HG02588 (cell line): ENCODE measurements around the gene ADAMTS17.
"Not testable (repeated sequence)": the region's sequence is repeated elsewhere in the genome, so short reads cannot be mapped to it uniquely, and the experiment has no call there.

Source experiments
- ATAC-seq: cut with Tn5 transposase; IDR thresholded peaks from one replicate; pipeline ENCODE4 v1.9.1; 2021; ENCODE audit warnings: mild to moderate bottlenecking, moderate library complexity; ENCODE audit not compliant: unreplicated experiment

Gene ADAMTS17

GRCh38 chr15:100096248-100096600 is 245.6 kb downstream of the ADAMTS17 start:
- no peak for ATAC-seq

- no peak for ATAC-seq
Observed at GRCh38 chr15:100095541-100096247, 246.1 kb downstream of the ADAMTS17 start.

DNA sequence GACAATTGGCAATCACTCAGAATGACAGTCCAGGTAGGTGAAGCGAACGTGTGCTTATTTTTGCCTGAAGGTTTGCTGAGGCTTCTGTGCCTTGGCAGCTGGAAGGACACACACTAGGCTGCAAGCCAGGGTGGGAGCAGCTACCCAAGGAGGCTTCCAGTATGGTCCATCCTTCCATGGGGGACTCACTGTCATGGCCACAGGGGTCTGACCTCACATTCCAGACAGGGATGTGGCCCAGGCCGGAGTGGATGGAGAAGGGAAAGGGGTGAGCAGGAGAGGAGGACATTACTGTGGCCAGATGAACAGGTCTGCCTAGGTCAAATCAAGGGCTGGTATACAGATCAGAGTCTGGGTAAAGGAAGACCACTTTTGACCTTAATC is 247.7 kb downstream of the ADAMTS17 start:
- no peak for ATAC-seq

GRCh38 chr15:100093211-100094126 is 248.3 kb downstream of the ADAMTS17 start:
- ATAC-seq, result no peak

GRCh38 chr15:100092034-100092433 is 249.7 kb downstream of the ADAMTS17 start:
- no peak for ATAC-seq

GRCh38 chr15:100090411-100090810 is 251.4 kb downstream of the ADAMTS17 start:
- no peak for ATAC-seq

DNA sequence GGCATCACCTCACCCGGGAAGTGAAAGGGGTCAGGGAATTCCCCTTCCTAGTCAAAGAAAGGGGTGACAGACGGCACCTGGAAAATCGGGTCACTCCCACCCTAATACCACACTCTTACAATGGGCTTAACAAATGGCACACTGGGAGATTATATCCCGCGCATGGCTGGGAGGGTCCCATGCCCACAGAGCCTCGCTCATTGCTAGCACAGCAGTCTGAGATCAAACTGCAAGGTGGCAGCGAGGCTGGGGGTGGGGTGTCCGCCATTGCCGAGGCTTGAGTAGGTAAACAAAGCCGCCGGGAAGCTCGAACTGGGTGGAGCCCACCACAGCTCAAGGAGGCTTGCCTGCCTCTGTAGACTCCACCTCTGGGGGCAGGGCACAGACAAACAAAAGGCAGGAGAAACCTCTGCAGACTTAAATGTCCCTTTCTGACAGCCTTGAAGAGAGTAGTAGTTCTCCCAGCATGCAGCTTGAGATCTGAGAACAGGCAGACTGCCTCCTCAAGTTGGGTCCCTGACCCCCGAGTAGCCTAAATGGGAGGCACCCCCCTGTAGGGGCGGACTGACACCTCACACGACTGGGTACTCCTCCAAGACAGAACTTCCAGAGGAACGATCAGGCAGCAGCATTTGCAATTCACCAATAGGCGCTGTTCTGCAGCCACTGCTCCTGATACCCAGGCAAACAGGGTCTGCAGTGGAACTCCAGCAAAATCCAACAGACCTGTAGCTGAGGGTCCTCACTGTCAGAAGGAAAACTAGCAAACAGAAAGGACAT is 257.5 kb downstream of the ADAMTS17 start:
- ATAC-seq, result not testable (repeated sequence)

DNA sequence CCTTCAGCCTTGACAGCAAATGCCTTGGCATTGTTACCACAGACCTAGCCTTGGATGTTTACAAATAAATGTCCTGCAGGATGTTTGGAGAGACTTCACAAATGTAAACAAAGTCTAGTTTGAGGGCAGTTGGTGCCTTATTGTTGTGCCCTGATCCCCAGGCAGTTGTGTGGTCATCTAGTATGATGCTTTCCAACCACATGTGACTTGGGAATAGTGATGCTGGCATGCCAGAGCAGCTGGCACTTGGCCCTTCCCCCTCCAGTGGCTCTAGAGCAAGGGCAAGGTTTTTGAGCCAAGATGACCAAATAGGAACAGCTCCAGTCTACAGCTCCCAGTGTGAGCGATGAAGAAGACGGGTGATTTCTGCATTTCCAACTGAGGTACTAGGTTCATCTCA is 258.2 kb downstream of the ADAMTS17 start:
- ATAC-seq, result no peak

DNA sequence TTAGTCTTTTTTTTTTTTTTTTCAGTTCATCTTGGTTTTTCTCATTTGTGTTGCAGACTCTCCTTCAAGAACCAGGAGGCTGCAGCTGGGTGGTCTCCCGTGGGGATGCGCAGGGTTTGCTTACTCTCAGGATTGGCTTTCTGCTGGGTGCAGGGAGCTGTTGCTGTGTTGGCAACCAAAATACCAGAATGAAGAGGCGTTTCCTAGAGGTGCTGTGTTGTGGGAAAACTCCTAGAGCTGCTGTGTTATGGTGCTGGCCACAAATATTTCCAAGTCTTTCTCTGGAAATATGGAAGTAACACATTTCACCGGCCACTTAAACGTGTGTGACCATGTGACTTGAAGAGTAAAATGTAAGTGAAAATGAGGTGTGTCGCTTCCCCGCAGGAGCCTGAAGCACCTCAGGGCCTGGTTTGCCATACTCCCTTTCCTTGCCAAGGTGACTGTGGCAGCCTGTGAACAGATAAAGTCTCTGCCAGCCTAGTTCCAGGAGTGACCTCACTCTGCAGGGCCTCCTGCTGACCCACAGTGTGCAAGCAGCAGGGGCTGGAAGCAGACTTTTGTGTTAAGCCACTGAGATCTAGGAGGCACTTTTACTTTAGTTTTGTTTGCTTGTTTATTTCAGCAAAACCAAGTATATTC is 258.9 kb downstream of the ADAMTS17 start:
- no peak for ATAC-seq

DNA sequence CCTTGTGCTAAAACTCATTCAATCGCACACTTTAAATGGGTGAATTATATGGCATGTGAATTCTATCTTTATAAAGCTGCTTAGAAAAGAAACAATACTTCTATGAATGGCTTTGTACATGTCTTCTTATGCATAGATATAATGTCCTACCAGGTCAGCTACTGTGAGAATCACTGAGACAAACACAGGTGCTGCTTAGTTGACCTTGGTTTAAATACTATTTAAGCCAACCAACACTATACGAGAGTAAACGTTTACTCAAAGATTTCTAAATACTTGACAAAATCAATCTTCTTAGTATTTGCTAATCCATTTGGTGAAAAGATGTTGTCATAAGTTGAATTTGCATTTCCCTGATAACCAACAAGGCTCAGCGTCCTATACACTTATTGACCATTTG is 260.3 kb downstream of the ADAMTS17 start:
- no peak for ATAC-seq

DNA sequence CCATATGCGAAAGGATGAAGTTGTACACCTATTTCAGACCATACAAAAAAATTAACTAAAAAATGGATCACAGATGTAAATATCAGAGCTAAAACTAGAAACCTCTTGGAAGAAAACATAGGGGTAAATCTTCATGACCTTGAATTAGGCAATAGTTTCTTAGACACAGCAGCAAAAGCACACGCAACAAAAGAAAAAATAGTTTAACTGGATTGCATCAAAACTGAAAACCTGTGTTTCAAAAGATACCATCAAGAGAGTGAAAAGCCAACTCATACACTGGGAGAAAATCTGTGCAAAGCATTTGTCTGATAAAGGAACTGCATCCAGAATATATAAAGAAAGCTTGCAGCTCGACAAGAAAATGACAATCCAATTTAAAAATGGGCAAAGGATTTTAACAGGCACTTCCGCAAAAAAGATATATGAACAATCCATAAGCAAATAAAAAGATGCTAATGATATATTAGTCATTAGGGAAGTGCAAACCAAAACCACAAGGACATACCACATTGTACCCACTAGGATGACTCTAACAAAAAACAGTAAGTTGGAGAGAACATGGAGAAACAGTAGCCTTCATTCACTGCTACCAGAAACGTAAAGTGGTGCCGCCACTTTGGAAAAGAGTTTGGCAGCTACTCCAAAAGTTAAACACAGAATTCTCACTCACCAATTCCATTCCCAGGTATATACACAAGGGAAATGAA is 263.1 kb downstream of the ADAMTS17 start:
- ATAC-seq, result no peak

DNA sequence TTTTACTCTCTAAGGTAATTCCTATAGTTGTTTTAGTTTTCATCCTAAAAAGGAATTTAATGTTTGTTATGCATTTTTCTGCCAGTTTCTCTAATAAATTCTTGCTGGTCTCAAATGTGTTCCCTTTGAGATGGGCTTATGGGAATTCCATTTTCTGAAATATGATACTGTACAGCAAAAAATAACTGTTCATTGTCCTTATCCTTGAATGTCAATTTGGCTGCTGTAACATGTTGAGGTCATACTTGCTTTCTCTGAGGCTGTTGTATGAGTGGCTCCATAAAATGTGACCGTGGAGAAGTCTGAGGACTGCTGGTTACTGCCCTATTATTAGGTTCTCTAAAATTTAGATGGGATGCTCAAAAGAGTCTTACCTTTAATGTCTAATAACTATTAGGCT is 266.5 kb downstream of the ADAMTS17 start:
- ATAC-seq, result no peak

DNA sequence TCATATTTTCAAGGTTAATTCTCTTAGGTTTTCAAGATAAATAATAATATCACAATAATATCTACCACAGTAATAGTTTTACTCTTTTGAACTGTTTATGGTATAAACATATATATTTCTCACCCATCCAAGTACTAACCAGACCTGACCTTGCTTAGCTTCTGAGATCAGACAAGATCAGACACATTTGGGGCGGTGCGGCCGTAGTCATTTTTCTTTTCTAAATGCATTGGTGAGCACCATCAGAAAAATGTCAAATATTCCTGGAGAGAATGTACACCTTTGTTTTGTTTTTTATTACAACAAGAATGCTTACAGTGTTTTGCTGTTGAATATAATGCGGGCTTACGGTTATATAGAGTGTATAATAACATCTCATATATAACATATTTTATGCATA is 267.8 kb downstream of the ADAMTS17 start:
- ATAC-seq, result no peak

DNA sequence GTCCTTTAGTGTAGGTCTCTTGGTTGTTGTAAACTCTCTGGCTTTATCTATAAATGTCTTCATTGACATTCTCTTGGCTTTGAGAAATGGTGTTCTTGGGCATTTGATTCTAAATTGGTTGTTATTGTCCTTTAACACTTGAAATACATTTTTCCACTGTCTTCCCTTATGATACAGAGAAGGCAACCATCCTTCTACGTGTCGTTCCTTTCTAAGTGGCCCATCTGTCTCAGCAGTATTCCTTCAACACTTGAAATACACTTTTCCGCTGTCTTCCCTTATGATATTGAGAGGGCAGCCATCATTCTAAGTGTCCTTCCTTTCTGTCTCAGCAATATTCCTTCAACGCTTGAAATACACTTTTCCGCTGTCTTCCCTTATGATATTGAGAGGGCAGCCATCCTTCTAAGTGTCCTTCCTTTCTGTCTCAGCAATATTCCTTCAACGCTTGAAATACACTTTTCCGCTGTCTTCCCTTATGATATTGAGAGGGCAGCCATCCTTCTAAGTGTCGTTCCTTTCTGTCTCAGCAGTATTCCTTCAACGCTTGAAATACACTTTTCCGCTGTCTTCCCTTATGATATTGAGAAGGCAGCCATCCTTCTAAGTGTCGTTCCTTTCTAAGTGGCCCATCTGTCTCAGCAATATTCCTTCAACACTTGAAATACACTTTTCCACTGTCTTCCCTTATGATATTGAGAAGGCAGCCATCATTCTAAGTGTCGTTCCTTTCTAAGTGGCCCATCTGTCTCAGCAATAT is 275.1 kb downstream of the ADAMTS17 start:
- ATAC-seq, result not testable (repeated sequence)

- no peak for ATAC-seq
Observed at GRCh38 chr15:100061944-100062343, 279.8 kb downstream of the ADAMTS17 start.

DNA sequence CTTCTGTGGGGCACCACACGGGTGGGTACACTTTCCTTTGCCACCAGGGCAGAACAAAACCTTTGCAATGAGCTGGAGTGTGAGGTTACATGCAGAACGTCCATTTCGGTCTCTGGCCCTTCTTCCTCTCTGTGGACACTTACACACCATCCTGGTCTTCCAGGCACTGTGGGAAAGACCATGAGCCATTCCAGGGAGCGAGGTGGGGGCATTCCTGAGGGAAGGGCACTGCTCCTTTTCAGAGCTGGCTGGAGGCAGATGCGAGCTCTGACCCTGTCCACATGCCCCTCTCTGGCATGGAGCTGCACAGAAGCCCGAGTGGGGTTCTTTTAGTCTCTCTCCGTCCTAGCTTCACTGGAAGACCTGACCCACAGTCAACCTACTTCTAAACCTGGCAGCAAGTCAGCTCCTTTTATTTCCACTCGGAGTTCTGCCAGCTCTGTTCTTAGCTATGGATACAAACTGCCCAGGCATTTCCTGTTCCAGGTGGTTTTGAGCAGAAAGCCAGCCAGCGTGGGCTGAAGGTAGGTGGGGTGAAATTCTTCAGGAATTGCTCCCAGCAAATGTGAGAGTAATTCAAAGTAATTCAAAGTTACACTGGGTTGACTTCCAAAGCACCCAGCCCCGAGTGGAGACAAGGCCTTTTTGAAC is 281.4 kb downstream of the ADAMTS17 start:
- ATAC-seq, result no peak

DNA sequence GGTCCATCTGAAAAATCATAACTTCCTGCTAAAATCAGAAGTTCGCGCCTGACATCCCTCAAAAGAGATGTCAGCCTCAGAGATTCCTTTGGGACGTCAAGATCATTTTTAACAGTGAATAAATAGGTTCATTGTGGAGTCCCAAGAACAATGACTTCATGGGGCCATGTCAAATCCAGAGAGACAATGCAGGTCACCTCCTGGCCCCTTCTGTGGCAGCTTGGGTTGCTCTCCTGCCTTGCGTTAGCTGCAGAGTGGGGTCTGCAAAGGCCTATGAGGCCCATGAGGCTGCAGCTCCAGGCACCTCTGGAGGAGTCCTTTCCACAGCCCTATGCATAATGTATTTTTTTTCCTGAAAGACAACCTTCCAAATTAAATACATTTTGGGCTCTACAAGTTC is 282.3 kb downstream of the ADAMTS17 start:
- no peak for ATAC-seq

DNA sequence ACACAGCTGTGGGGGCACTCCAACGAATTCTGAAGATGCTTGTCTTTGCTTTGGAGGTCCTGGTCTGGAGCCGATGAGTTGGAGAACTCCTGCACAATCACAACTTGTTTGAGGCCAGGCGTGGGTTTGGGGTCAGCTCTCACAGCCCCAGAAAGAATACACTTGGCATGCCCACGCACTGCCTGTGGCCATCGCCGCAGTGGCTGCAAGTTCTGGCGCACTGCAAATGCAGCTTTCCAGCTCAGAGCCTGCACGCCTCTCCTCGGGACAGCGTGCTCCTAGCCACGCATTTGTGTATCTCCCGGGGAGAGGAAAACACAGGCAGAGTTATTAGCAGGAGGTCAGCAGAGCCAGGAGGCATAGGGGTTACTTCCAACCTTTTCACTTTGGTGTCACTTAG is 282.7 kb downstream of the ADAMTS17 start:
- ATAC-seq, result no peak

- ATAC-seq, result no peak
Observed at GRCh38 chr15:100058458-100058857, 283.3 kb downstream of the ADAMTS17 start.
